Peyer's patch (tissue), 4 donors: ENCODE measurements around the gene EBF4.

ENCODE experiments used
- POLR2A ChIP-seq, 2 donors: fragments of 450-650 bp; IDR thresholded peaks; one replicate each; pipeline ENCODE4 v1.5.1; 2017; ENCODE audit warnings: antibody characterized with exemption in 2 of 2, mild to moderate bottlenecking in 2 of 2, moderate library complexity in 2 of 2
- TF ChIP-seq, protein P1 (sequence below), 6 experiments: fragments of 450-650 bp in 4 of 6; fragments of 200-600 bp in 2 of 6; sonication (generic) in 1 of 6; IDR thresholded peaks; one replicate each; pipeline ENCODE4 v1.5.1; 2017 to 2019; ENCODE audit warnings: antibody characterized with exemption in 6 of 6, mild to moderate bottlenecking in 3 of 6, moderate library complexity in 1 of 6

DNA sequence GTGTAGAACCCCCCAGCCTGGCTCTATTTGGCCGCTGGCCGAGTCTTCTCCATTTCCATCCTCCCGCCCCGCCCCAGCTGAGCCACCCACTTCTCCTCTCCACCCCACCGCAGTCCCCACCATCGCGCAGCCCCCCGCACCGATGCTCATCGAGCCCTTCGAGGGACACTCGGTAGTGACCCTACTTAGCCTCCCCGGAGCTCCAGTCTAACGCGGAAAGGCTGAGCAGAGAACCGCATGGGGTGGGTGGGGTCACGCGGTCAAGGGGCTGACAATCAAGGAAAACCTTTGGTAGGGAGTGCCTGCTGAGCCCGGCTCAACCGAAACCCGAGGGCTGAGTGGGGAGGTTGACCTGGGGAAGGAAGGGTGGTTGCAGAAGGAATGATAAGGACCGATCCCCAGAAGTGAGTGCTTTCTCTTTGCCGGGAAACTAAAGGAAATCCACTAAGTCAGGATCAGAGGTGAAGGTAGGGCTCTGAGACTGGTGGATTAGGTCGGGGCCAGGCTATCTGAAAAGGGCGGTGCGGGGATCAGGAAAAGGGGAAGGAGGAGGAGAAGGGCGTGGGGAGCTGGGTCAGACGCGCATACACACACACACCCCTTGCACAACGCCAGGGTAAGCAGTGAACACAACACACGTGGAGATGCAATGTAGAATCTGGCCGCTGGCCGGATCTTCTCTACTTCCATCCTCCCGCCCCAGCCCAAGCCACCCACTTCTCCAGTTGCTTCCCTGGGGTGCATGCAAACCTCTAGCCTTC is 58.1 kb downstream of the EBF4 start:
- TF ChIP-seq, protein P1, sequence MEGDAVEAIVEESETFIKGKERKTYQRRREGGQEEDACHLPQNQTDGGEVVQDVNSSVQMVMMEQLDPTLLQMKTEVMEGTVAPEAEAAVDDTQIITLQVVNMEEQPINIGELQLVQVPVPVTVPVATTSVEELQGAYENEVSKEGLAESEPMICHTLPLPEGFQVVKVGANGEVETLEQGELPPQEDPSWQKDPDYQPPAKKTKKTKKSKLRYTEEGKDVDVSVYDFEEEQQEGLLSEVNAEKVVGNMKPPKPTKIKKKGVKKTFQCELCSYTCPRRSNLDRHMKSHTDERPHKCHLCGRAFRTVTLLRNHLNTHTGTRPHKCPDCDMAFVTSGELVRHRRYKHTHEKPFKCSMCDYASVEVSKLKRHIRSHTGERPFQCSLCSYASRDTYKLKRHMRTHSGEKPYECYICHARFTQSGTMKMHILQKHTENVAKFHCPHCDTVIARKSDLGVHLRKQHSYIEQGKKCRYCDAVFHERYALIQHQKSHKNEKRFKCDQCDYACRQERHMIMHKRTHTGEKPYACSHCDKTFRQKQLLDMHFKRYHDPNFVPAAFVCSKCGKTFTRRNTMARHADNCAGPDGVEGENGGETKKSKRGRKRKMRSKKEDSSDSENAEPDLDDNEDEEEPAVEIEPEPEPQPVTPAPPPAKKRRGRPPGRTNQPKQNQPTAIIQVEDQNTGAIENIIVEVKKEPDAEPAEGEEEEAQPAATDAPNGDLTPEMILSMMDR (IDR thresholded peaks at IDR 0.05), result peak in 1 of 6 experiments; percentile 2
- TF ChIP-seq POLR2A (IDR thresholded peaks at IDR 0.05), result no peak
